T-helper 2 cell (primary cell): ENCODE measurements around the gene GRIN2C.

Experiments used
- DNase-seq, 5 experiments: peaks; one replicate each; pipeline versions ENCODE4 v3.0.0 to v3.0.0-alpha.2; 2012 to 2022

GRIN2C gene

GRCh38 chr17:74863420-74864296, 4.0 kb upstream of the GRIN2C start:
- DNase-seq = no peak

- no peak for DNase-seq
Measured at GRCh38 chr17:74862919-74863318, 3.2 kb upstream of the GRIN2C start.

GRCh38 chr17:74862108-74862901, 2.6 kb upstream of the GRIN2C start:
- peak; percentile 30 to 66 (median 61) for DNase-seq

- no peak for DNase-seq
Measured at GRCh38 chr17:74861662-74862107, 2.0 kb upstream of the GRIN2C start.

- DNase-seq = no peak
Measured at GRCh38 chr17:74860872-74861661, 1.4 kb upstream of the GRIN2C start.

- no peak for DNase-seq
Measured at GRCh38 chr17:74860229-74860871, 665 bp upstream of the GRIN2C start.

GRCh38 chr17:74858672-74859458, 820 bp downstream of the GRIN2C start:
- DNase-seq = no peak

- no peak for DNase-seq
Measured at GRCh38 chr17:74857191-74857590, 2.5 kb downstream of the GRIN2C start.

- no peak for DNase-seq
Measured at GRCh38 chr17:74856112-74856511, 3.6 kb downstream of the GRIN2C start.

GRCh38 chr17:74855323-74855722, 4.4 kb downstream of the GRIN2C start:
- DNase-seq = no peak

- no peak for DNase-seq
Measured at GRCh38 chr17:74854792-74855191, 4.9 kb downstream of the GRIN2C start.

GRCh38 chr17:74853669-74854068, 6.0 kb downstream of the GRIN2C start:
- no peak for DNase-seq

GRCh38 chr17:74853048-74853397, 6.7 kb downstream of the GRIN2C start:
- DNase-seq = no peak

GRCh38 chr17:74852237-74853047, 7.2 kb downstream of the GRIN2C start:
- DNase-seq = peak in 4 of 5 experiments; percentile 31 to 83 (median 54)

GRCh38 chr17:74851612-74852236, 8.0 kb downstream of the GRIN2C start:
- DNase-seq = no peak

- DNase-seq = no peak
Measured at GRCh38 chr17:74850914-74851313, 8.8 kb downstream of the GRIN2C start.

- DNase-seq = no peak
Measured at GRCh38 chr17:74850310-74850709, 9.4 kb downstream of the GRIN2C start.

GRCh38 chr17:74848656-74849399, 10.9 kb downstream of the GRIN2C start:
- DNase-seq = no peak

GRCh38 chr17:74846621-74847020, 13.1 kb downstream of the GRIN2C start:
- DNase-seq = no peak

GRCh38 chr17:74843352-74843627, 16.4 kb downstream of the GRIN2C start:
- DNase-seq = no peak
